ENCODE results near the gene NUDT15.

NUDT15 gene

GRCh38 chr13:48004201-48004600 lies 33.3 kb upstream of the NUDT15 start:
- Histone ChIP-seq H3K36me3 (no peaks in the 10 kb centered on the region; the same call in 1 of the 2 replicates), H3K4me3 (no peak overlapping the region), H3K4me1 (peaks cover 21% of the 10 kb centered on the region), H4K20me1 (peaks cover 6% of the 10 kb centered on the region; the same call in 1 of the 2 replicates), H3K27me3 (no peaks in the 10 kb centered on the region), H3K4me2 (no peak overlapping the region), H3K27ac (no peak overlapping the region), H3K9ac (no peak overlapping the region), H3K9me3 (no peaks in the 10 kb centered on the region)
- TF ChIP-seq Cebpa-rat (IDR thresholded peaks at IDR 0.05), result no peak

GRCh38 chr13:48006396-48006795 lies 31.1 kb upstream of the NUDT15 start:
- Histone ChIP-seq H4K20me1 (no peaks in the 10 kb centered on the region), H3K4me1 (peaks cover 8% of the 10 kb centered on the region), H3K9me3 (no peaks in the 10 kb centered on the region), H3K4me3 (no peak overlapping the region), H3K4me2 (no peak overlapping the region), H3K36me3 (no peaks in the 10 kb centered on the region; the same call in 1 of the 2 replicates), H3K9ac (no peak overlapping the region), H3K27me3 (no peaks in the 10 kb centered on the region), H3K27ac (no peak overlapping the region)
- TF ChIP-seq Cebpa-rat (IDR thresholded peaks at IDR 0.05), result no peak

- Histone ChIP-seq H3K4me2 (no peak overlapping the region), H3K4me1 (no peaks in the 10 kb centered on the region), H3K4me3 (no peak overlapping the region), H4K20me1 (no peaks in the 10 kb centered on the region), H3K27ac (no peak overlapping the region), H3K9me3 (no peaks in the 10 kb centered on the region), H3K9ac (no peak overlapping the region), H3K27me3 (no peaks in the 10 kb centered on the region), H3K36me3 (peaks cover 1% of the 10 kb centered on the region; the same call in 1 of the 2 replicates)
- TF ChIP-seq Cebpa-rat (IDR thresholded peaks at IDR 0.05), result no peak
These were observed 28.2 kb upstream of the NUDT15 start for GRCh38 chr13:48009284-48009683.

DNA sequence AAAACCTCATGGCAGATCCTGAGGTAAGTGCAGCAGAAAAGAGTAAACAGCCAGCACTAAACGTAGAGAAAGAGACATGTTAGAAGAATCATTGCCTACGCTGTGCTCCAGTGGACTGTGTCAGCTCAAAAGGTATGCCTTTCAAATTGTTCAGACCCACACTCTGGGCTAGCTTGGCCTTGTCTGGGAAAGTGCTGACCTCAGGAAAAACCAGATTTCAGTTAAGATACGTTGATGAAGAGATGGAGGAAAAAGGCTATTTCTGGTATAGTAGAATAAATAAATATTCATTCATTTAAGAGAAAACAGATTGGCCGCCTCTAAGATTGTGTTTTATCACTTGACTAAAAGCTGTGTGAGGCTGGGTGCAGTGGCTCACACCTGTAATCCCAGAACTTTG lies 26.8 kb upstream of the NUDT15 start:
- Histone ChIP-seq H3K9ac (no peak overlapping the region), H3K27me3 (no peaks in the 10 kb centered on the region), H4K20me1 (no peaks in the 10 kb centered on the region), H3K4me1 (no peaks in the 10 kb centered on the region), H3K4me3 (no peak overlapping the region), H3K36me3 (peaks cover 7% of the 10 kb centered on the region; the same call in 1 of the 2 replicates), H3K27ac (no peak overlapping the region), H3K9me3 (no peaks in the 10 kb centered on the region), H3K4me2 (no peak overlapping the region)
- TF ChIP-seq Cebpa-rat (IDR thresholded peaks at IDR 0.05), result no peak

DNA sequence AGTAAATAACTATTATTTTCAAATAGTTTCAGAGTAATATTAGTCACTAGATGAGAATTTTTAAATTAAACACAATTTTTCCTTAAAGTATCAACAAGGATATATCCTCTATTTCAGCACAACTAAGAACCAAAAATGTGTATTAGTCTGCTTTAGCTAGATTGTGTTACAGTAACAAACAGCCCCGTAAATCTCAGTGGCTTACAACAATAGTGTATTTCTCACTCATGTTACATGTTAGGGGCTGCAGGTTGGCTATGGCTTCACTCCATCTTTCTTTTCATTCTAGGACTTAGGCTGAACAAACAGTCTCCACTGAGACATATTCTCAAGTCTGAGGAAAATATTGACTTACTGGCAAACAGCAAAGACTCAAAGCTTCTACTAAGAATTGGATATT lies 24.9 kb upstream of the NUDT15 start:
- H3K4me1 ChIP-seq, result no peaks in the 10 kb centered on the region
- H3K9me3 ChIP-seq, result no peaks in the 10 kb centered on the region
- no peak overlapping the region for H3K4me2 ChIP-seq
- no peak for TF ChIP-seq Cebpa-rat (IDR thresholded peaks at IDR 0.05)
- no peaks in the 10 kb centered on the region for H3K27me3 ChIP-seq
- no peaks in the 10 kb centered on the region for H4K20me1 ChIP-seq
- no peak overlapping the region for H3K9ac ChIP-seq
- H3K4me3 ChIP-seq, result no peak overlapping the region
- H3K36me3 ChIP-seq, result peaks cover 7% of the 10 kb centered on the region; the same call in 1 of the 2 replicates
- no peak overlapping the region for H3K27ac ChIP-seq

GRCh38 chr13:48014359-48014758 lies 23.2 kb upstream of the NUDT15 start:
- no peak for TF ChIP-seq Cebpa-rat (IDR thresholded peaks at IDR 0.05)
- Histone ChIP-seq H4K20me1 (no peaks in the 10 kb centered on the region), H3K27ac (no peak overlapping the region), H3K4me3 (no peak overlapping the region), H3K9me3 (no peaks in the 10 kb centered on the region; the same call in 1 of the 2 replicates), H3K27me3 (no peaks in the 10 kb centered on the region), H3K36me3 (peaks cover 10% of the 10 kb centered on the region), H3K4me1 (no peaks in the 10 kb centered on the region), H3K9ac (no peak overlapping the region), H3K4me2 (no peak overlapping the region)

DNA sequence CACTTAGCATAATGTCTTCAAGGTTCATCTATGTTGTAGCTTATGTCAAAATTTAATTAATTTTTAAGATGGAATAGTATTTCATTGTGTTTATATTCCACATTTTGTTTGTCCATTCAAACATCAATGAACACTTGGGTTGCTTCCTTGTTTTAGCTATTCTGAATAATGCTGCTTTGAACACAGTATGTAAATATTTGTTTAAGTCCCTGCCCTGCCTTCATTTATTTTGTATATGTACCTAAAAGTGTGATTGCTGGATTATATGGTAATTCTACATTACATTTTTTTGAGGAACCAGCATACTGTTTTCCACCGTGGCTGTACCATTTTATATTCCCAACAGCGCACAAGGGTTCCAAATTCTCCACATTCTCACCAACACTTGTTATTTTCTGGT lies 18.9 kb upstream of the NUDT15 start:
- Histone ChIP-seq H3K36me3 (peaks cover 17% of the 10 kb centered on the region), H3K4me1 (no peaks in the 10 kb centered on the region), H4K20me1 (no peaks in the 10 kb centered on the region), H3K27ac (no peak overlapping the region), H3K9me3 (no peaks in the 10 kb centered on the region; the same call in 1 of the 2 replicates), H3K27me3 (no peaks in the 10 kb centered on the region), H3K4me2 (no peak overlapping the region), H3K4me3 (no peak overlapping the region), H3K9ac (no peak overlapping the region)
- TF ChIP-seq Cebpa-rat (IDR thresholded peaks at IDR 0.05), result no peak

GRCh38 chr13:48019796-48020195 lies 17.7 kb upstream of the NUDT15 start:
- H3K4me3 ChIP-seq, result no peak overlapping the region
- no peaks in the 10 kb centered on the region; the same call in 1 of the 2 replicates for H3K9me3 ChIP-seq
- TF ChIP-seq Cebpa-rat (IDR thresholded peaks at IDR 0.05), result no peak
- no peaks in the 10 kb centered on the region for H3K4me1 ChIP-seq
- H3K4me2 ChIP-seq, result no peak overlapping the region
- no peaks in the 10 kb centered on the region for H3K27me3 ChIP-seq
- no peaks in the 10 kb centered on the region for H4K20me1 ChIP-seq
- H3K27ac ChIP-seq, result no peak overlapping the region
- H3K9ac ChIP-seq, result no peak overlapping the region
- H3K36me3 ChIP-seq, result peaks cover 10% of the 10 kb centered on the region; the same call in 1 of the 2 replicates

DNA sequence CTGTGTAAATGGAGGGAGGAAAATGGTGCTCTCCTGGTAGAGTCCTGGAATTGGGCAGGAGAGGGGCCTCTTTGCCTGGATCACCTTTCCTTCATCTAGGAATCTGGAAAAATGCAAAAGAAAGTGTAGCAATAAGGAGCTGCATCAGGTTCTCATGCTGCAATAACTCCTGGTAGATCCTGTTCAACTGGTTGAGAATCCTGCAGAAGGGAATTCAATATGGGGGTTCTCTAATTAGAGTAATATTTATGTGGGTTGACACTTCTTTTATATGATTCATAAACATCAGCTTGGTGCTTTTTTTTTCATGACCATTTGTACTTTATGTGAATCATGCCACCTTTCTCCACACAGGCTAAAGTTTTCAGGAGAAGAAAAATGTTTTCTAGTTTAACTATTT lies 9.5 kb upstream of the NUDT15 start:
- Histone ChIP-seq H3K4me2 (no peak overlapping the region), H3K36me3 (peaks cover 30% of the 10 kb centered on the region), H3K9ac (no peak overlapping the region), H3K27me3 (no peaks in the 10 kb centered on the region), H3K27ac (no peak overlapping the region), H3K4me3 (no peak overlapping the region), H4K20me1 (no peaks in the 10 kb centered on the region), H3K9me3 (peaks cover 32% of the 10 kb centered on the region), H3K4me1 (no peaks in the 10 kb centered on the region)
- TF ChIP-seq Cebpa-rat (IDR thresholded peaks at IDR 0.05), result no peak

GRCh38 chr13:48029859-48030258 lies 7.7 kb upstream of the NUDT15 start:
- Histone ChIP-seq H4K20me1 (no peaks in the 10 kb centered on the region), H3K4me2 (no peak overlapping the region), H3K36me3 (peaks cover 42% of the 10 kb centered on the region), H3K9me3 (peaks cover 48% of the 10 kb centered on the region), H3K9ac (no peak overlapping the region), H3K4me3 (no peak overlapping the region), H3K27ac (no peak overlapping the region), H3K4me1 (no peaks in the 10 kb centered on the region), H3K27me3 (no peaks in the 10 kb centered on the region)
- TF ChIP-seq Cebpa-rat (IDR thresholded peaks at IDR 0.05), result no peak

GRCh38 chr13:48038761-48039160 lies 1.2 kb downstream of the NUDT15 start:
- peaks cover 26% of the 10 kb centered on the region for H3K4me1 ChIP-seq
- H3K36me3 ChIP-seq, result peaks cover 51% of the 10 kb centered on the region
- H3K9ac ChIP-seq, result no peak overlapping the region
- H3K4me3 ChIP-seq, result peak overlapping the region; percentile 72
- H3K9me3 ChIP-seq, result peaks cover 12% of the 10 kb centered on the region
- H3K27ac ChIP-seq, result no peak overlapping the region
- H4K20me1 ChIP-seq, result no peaks in the 10 kb centered on the region
- no peak for TF ChIP-seq Cebpa-rat (IDR thresholded peaks at IDR 0.05)
- no peaks in the 10 kb centered on the region for H3K27me3 ChIP-seq
- peak overlapping the region; percentile 82 for H3K4me2 ChIP-seq
